GM18505 (cell line): ENCODE data around the gene KCNAB1.
"Not testable (repeated sequence)": the region's sequence is repeated elsewhere in the genome, so short reads cannot be mapped to it uniquely, and the experiment has no call there.

ENCODE experiments used
- ATAC-seq: cut with Tn5 transposase; IDR thresholded peaks from one replicate; pipeline ENCODE4 v1.9.1; 2021; ENCODE audit not compliant: unreplicated experiment
- POLR2A ChIP-seq: IDR thresholded peaks from 4 replicates; pipeline ENCODE4 v1.6.1; 2011; ENCODE audit warnings: borderline replicate concordance; ENCODE audit not compliant: insufficient read depth, insufficient read length; ENCODE audit errors: extremely low read depth

KCNAB1 gene

DNA sequence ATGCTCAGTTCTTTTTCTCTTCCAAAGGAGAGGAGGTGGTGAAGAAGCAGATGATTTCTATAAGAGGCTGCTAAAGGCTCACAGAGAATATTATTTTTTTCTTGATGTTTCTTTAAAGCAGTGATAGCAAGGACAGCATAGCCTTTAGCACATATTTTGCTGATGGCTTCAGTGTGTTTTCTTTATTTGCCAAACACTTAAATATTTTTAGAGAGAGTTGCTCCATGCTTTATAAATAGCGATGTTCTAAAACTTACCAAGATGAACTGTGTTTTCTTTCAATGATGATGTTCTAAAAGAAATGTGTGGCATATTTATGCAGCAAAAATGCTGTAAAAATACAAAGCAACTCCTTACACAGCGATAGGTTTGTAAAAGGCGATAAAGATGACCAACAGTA is 11.8 kb upstream of the KCNAB1 start:
- ATAC-seq = no peak
- TF ChIP-seq POLR2A = no peak

DNA sequence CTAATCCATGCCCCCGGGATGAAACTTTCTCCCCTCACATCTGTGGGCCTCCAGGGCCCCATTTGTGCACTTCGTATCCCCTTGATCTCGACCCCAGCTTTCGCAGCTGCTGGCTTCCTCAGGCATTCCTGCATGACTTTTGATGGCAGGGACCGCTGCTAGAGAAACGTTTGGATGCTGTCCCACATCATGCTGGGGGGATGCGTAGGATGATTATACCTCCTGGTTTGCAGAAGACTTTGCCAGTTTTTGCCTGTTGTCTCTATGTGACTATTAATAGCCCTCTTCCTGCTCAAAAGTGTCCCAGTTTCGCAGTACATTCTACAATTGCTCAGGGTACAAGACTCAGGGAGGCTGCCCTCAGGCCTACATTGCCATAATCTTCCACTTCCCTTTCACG is 10.4 kb upstream of the KCNAB1 start:
- no peak for TF ChIP-seq POLR2A
- ATAC-seq = no peak

GRCh38 chr3:156126467-156126866 is 6.1 kb downstream of the KCNAB1 start:
- ATAC-seq = no peak
- TF ChIP-seq POLR2A = no peak

DNA sequence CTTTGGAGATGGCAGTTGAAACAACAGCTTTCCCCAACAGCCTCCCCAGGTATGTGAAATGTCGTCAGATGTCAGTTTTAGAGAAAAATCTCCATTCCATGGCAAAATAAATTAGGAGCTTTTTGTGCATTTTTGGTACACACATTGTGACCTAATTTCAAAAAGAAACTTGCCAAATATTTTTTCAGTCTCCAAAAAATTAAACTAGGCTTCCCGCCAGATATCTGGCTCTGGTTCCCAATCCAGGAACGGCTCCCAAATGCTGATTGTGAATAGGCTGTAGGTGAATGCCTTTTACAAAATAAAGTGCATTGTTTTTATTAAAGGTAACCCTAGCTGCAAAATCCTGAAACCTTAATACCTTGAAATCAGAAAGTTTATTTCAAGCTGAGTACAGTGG is 10.9 kb downstream of the KCNAB1 start:
- ATAC-seq = no peak
- no peak for TF ChIP-seq POLR2A

DNA sequence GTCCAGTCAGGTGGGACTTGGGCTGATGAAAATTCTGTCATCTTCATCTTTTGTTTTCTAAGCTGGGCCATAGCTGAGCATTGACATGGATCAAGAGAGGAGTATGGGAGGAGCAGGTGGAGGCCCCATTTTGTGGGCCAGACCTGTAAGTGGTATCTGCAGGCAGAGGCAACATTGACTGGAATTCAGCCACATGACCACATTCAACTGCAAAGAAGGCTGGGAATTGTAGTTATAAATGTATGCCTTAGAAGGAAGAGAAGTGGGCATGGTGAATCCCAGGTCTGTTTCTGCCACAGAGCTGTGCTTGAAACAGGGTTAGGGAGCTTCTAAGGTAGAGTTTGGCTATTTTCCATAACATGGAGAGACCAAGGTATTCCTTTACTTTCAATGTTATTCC is 11.4 kb downstream of the KCNAB1 start:
- TF ChIP-seq POLR2A = no peak
- no peak for ATAC-seq

DNA sequence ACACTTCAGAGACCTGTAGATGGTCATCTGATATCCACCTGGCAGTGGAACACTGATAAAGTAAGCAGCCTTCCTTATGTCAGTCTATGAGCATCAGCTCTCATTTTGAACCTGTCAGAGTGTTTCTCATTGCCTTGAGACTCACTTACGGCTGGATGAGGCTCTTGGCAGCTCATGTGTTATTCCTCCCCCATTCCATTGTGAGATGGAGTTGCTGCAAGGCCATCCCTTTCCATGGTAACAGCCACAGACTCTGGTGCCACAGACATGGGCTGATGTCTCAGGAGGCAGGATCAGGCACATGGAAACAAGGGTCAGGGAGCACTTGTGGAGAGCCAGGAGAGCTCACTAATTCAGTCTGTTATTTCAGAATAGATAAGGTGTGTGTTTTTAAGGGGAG is 11.9 kb downstream of the KCNAB1 start:
- TF ChIP-seq POLR2A = no peak
- no peak for ATAC-seq

- no peak for TF ChIP-seq POLR2A
- no peak for ATAC-seq
These were observed 12.7 kb downstream of the KCNAB1 start for GRCh38 chr3:156133076-156133475.

DNA sequence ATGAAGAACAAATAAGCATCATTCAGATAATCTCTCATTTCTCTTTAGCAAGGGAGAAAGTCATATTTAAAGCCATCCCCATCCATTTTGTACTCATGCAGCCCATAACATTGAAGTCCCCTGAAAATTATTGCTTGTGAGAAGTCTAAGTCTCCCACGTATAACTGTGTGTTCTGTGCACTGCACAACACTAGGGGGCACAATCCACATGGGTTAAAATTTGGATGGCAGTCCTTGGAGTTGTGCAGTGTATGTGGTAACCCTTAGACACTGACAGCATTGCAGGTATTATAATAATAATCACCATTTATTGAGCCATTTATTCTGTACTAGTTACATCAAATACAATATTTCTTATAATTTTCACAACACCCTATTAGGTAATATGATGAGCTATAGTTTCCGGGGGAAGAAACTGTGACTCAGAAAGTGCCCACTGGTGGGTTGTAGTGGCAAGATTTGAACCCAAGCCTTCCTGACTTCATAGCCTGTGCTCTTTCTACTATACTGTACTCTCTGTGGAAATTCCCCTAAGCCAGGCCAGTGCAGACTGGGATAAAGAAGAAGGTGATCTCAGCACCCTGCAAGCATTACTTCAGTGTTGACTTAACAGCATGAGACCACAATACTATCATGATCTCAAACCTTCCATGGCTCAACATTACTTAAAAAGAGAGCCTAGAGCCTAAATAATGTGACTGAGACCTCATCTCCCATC is 15.7 kb downstream of the KCNAB1 start:
- TF ChIP-seq POLR2A = no peak
- ATAC-seq = no peak

GRCh38 chr3:156137397-156137796 is 17.0 kb downstream of the KCNAB1 start:
- ATAC-seq = not testable (repeated sequence)

- ATAC-seq = no peak
- no peak for TF ChIP-seq POLR2A
These were observed 19.7 kb downstream of the KCNAB1 start for GRCh38 chr3:156140001-156140595.

DNA sequence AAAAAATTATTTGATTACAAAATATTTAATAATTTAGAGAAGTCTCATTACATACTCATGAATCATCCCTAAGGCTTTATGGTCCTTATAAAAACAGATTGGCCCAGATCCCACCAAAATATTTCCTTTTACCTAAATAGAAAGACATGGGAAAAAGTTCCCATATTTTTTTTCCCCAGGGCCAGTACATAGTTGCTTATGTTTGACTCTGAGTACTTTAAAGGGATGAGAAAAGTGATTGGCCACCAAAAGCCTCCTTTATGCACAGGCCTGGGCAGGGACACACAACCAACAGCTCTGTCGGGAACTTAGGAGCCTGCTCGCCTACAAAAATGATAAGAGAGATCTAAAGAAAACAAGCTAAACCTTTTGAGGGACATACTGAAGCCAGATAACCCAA is 22.3 kb downstream of the KCNAB1 start:
- no peak for ATAC-seq
- no peak for TF ChIP-seq POLR2A

GRCh38 chr3:156143136-156143535 is 22.8 kb downstream of the KCNAB1 start:
- no peak for ATAC-seq
- no peak for TF ChIP-seq POLR2A

DNA sequence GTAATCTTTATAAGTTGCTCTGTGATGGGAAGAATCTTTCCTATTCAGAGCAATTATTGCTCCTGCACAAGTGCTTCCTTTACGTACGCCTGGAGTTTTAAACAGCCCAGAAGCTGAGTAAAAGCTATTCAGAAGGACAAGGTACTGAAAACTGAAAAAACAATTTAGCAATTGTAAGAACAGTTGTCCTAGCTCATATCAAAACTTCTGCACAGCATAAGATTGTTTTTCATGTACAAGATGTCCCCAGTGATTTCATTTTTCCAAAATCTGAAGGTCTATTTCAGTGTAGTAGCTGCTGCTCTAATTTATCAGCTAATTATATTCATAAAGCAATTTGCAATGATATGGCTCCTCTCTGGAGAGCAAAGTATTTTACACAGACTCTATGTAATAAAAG is 23.7 kb downstream of the KCNAB1 start:
- no peak for ATAC-seq
- TF ChIP-seq POLR2A = no peak

- no peak for ATAC-seq
- TF ChIP-seq POLR2A = no peak
These were observed 25.5 kb downstream of the KCNAB1 start for GRCh38 chr3:156145866-156146265.

- TF ChIP-seq POLR2A = no peak
- no peak for ATAC-seq
These were observed 28.1 kb downstream of the KCNAB1 start for GRCh38 chr3:156148345-156148945.

DNA sequence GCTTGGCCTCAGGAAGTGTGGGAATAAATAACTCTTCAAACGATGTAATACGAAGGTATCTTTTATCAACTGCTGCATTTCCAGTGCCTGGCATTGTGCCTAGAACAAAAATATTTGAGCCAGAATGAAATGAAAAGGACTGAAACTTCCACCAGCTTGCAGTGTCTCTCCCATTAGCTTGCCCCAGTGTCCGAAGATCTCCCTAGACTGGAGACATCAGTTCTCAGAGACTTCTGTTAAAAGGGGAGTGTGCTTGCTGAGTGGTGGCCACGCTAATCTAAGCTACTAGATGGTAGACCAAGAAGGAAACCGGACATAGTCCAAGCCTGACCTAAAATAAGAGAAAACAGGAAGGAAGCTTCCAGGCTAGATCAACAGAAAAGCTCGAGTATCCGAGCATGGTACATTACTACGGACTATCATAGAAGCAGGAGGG is 28.6 kb downstream of the KCNAB1 start:
- ATAC-seq = no peak
- no peak for TF ChIP-seq POLR2A
